Measurements from ENCODE around the gene TRIM44. TPM values are rescaled to one million over a fixed set of nuclear protein-coding genes. Genes with fewer than 3 reads are reported as not detected.
"Not testable (repeated sequence)": the region's sequence is repeated elsewhere in the genome, so short reads cannot be mapped to it uniquely, and the experiment has no call there.

The TRIM44 gene
- total RNA-seq, 2 donors from 2014 or later = 22.1 to 35.4 TPM

DNA sequence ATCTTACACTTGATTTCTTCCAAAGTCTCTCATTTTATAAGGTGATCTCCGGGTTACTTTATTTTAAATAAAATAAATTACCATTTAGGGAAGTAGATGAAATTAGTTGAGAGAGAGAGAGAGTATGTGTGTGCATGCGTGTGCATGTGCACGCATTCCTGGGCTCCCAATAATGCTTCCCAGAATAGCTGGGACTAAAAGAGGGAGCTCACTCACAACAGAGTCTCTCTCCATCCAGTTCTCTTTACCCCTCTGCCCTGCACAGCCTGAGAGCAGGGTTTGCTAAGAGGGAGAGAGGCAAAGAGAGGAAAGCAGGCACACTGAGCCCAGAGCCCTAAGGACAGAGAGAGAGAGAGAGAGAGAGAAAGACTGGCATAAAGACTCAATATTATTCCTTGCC lies 11.3 kb upstream of the TRIM44 start:
- Histone ChIP-seq H3K27me3 (no peaks in the 10 kb centered on the region), H3K4me3 (no peak overlapping the region), H3K4me1 (no peaks in the 10 kb centered on the region), H3K9me3 (no peaks in the 10 kb centered on the region), H3K36me3 (no peaks in the 10 kb centered on the region), H3K27ac (no peak overlapping the region)
- TF ChIP-seq, protein P1, sequence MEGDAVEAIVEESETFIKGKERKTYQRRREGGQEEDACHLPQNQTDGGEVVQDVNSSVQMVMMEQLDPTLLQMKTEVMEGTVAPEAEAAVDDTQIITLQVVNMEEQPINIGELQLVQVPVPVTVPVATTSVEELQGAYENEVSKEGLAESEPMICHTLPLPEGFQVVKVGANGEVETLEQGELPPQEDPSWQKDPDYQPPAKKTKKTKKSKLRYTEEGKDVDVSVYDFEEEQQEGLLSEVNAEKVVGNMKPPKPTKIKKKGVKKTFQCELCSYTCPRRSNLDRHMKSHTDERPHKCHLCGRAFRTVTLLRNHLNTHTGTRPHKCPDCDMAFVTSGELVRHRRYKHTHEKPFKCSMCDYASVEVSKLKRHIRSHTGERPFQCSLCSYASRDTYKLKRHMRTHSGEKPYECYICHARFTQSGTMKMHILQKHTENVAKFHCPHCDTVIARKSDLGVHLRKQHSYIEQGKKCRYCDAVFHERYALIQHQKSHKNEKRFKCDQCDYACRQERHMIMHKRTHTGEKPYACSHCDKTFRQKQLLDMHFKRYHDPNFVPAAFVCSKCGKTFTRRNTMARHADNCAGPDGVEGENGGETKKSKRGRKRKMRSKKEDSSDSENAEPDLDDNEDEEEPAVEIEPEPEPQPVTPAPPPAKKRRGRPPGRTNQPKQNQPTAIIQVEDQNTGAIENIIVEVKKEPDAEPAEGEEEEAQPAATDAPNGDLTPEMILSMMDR (IDR thresholded peaks at IDR 0.05) = no peak
- DNase-seq (ENCODE audit: low spot score) = no peak

DNA sequence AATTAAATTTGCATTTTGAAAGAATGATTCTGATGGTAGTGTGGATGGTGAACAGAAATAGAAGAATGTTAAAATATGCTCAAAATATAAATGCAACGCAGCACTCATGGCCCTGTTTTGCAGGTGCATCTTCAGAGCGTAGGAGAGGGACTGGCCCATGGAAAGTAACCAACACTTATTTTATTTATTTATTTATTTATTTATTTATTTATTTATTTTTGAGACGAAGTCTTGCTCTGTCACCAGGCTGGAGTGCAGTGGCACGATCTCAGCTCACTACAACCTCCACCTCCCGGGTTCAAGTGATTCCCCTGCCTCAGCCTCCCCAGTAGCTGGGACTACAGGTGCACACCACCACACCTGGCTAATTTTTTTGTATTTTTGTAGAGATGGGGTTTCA lies 9.8 kb upstream of the TRIM44 start:
- H3K27me3 ChIP-seq; H3K4me3 ChIP-seq; H3K9me3 ChIP-seq; DNase-seq (ENCODE audit: low spot score); H3K36me3 ChIP-seq; H3K4me1 ChIP-seq; H3K27ac ChIP-seq: not testable (repeated sequence)

DNA sequence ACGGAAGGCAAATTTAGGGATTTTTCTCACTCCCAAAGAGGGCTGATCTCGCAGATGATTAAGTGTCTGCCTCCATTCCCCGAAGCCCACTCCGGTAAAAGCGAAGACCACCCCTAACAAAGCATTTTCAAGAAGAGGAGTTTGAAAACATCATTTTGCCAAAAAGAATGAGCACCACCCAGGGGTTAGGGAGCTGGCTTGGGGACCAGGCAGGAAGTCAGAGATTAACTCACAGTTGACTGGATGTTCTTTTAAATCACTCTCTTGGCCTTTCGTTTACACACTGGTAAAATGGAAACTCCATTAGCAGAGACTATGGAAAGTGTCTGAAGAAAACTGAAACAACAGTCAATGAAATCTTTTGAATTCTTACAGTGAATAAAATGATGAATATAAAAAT lies 7.9 kb upstream of the TRIM44 start:
- H3K27ac ChIP-seq = no peak overlapping the region
- TF ChIP-seq, protein P1 (IDR thresholded peaks at IDR 0.05) = no peak
- H3K4me1 ChIP-seq = no peaks in the 10 kb centered on the region
- H3K36me3 ChIP-seq = no peaks in the 10 kb centered on the region
- no peak overlapping the region for H3K4me3 ChIP-seq
- no peaks in the 10 kb centered on the region for H3K9me3 ChIP-seq
- H3K27me3 ChIP-seq = no peaks in the 10 kb centered on the region
- DNase-seq (ENCODE audit: low spot score) = no peak

DNA sequence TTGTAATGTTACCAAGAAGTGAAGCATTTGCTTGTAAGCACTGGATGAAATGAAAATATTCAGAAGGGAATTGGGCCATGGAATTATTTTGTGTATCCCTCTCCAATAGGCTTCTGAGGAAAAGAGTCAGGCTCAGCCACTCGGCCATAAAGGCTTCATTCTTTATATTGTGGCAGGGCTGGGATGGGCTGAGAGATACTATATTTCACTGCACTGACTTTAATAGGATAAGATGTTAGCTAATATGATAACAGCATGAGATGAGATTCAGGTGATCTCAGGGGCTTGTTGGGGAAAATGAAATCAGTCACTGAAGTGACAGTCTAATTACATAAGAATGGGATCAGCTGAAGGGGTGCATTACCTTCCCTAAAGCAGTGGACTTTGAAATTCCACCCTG lies 7.3 kb upstream of the TRIM44 start:
- TF ChIP-seq, protein P1 (IDR thresholded peaks at IDR 0.05) = no peak
- H3K27ac ChIP-seq = no peak overlapping the region
- no peak overlapping the region for H3K4me3 ChIP-seq
- no peak for DNase-seq (ENCODE audit: low spot score)
- H3K36me3 ChIP-seq = no peaks in the 10 kb centered on the region
- H3K27me3 ChIP-seq = no peaks in the 10 kb centered on the region
- no peaks in the 10 kb centered on the region for H3K9me3 ChIP-seq
- no peaks in the 10 kb centered on the region for H3K4me1 ChIP-seq

DNA sequence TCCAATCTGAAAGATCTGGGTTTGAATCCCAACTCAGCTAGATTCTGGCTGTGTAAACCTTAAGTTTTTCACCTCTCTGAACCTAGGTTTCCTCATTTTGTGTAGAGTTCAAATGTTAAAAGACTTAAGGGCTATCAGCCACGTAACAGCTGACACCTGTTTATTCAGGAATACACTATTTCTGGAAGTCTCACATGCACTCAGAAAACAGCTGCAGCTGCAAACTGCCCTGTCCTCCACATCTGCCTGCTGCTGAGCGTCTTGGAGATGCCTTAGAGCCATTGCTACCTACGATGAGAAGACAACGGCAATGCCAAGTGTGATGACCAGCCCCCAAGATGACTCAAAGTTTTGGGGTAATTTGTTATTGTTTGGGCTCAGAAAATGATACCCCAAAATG lies 6.7 kb upstream of the TRIM44 start:
- Histone ChIP-seq H3K4me1 (no peaks in the 10 kb centered on the region), H3K27me3 (no peaks in the 10 kb centered on the region), H3K4me3 (no peak overlapping the region), H3K9me3 (no peaks in the 10 kb centered on the region), H3K36me3 (no peaks in the 10 kb centered on the region), H3K27ac (no peak overlapping the region)
- no peak for DNase-seq (ENCODE audit: low spot score)
- TF ChIP-seq, protein P1 (IDR thresholded peaks at IDR 0.05) = no peak

DNA sequence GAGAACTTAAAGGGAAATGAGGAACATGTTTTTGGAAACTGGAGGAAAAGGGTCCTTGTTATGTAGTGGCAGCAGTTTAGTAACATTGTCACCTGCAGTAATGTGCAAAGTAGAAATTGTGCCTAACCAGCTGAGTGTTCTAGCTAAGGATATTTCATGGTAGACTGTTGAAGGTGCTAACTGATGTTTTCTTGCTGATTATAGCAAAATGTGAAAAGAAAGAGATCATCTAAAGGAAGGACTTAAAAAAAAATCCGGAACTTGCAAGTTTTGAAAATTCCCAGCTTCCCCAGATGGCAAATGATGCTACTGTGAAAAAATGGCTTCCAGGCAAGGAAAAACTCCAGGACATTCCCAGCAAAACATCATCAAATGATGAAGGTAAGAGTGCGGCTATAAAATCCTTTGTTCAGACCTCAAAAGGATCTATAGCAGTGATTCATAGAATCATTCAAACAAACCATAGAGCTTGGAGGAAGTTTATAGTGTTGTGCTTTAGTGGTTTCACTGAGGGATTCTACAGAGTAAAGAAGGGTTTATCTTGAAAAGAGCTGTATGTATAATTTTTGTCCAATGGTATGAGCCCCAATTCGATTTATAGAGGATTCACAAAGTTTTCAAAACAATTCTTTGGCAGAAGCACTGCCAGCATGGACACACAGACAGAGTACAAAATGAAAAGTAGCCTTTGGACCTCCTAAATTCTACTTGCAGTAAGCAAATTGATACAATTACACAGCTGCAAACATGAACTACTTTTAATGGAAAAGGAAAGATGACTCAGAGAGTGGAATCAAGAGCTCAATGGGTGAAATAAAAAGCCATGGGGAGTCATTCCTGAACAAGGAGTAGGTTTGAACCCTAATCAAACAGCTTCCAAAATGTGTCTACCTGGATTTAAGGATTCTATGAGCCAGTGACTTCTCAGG lies 4.3 kb upstream of the TRIM44 start:
- DNase-seq (ENCODE audit: low spot score) = no peak
- Histone ChIP-seq H3K27ac (no peak overlapping the region), H3K9me3 (no peaks in the 10 kb centered on the region), H3K4me1 (peaks cover 0 to 12% of the 10 kb centered on the region in 2 donors), H3K36me3 (no peaks in the 10 kb centered on the region), H3K4me3 (no peak overlapping the region), H3K27me3 (no peaks in the 10 kb centered on the region)
- TF ChIP-seq, protein P1 (IDR thresholded peaks at IDR 0.05) = no peak
